Measurements from ENCODE around the gene SNX12.

Gene SNX12

GRCh38 chrX:71068044-71068918 lies at the start of gene SNX12:
TSS of gene SNX12 (minus strand) at chrX:71068334. CDS start at chrX:71068306, 28 bp downstream.
- Histone ChIP-seq H3K36me3 (ENCODE audit: insufficient read depth, low read length) (no peaks in the 10 kb centered on the region), H3K4me1 (ENCODE audit: insufficient read depth, low read length) (no peaks in the 10 kb centered on the region), H3K9ac (ENCODE audit: low read depth, low read length) (peak within 1 kb of the TSS; percentile 80), H3K9me3 (ENCODE audit: control insufficient read depth, insufficient read depth, low read length) (no peaks in the 10 kb centered on the region)

- no peaks in the 10 kb centered on the region; the same call in 1 of the 2 replicates for H3K36me3 ChIP-seq (ENCODE audit: insufficient read depth, low read length)
- H3K9me3 ChIP-seq (ENCODE audit: control insufficient read depth, insufficient read depth, low read length): no peaks in the 10 kb centered on the region
- H3K9ac ChIP-seq (ENCODE audit: low read depth, low read length): peak overlapping the region; percentile 79; the same call in 1 of the 2 replicates
- no peaks in the 10 kb centered on the region for H3K4me1 ChIP-seq (ENCODE audit: insufficient read depth, low read length)
These were observed 49.2 kb upstream of the SNX12 start for GRCh38 chrX:71117358-71117757.

- Histone ChIP-seq H3K4me1 (ENCODE audit: insufficient read depth, low read length) (no peaks in the 10 kb centered on the region; the same call in 1 of the 2 replicates), H3K36me3 (ENCODE audit: insufficient read depth, low read length) (no peaks in the 10 kb centered on the region), H3K9ac (ENCODE audit: low read depth, low read length) (no peak overlapping the region), H3K9me3 (ENCODE audit: control insufficient read depth, insufficient read depth, low read length) (no peaks in the 10 kb centered on the region)
These were observed 43.8 kb upstream of the SNX12 start for GRCh38 chrX:71111921-71112431.

GRCh38 chrX:71111141-71111843 lies 43.2 kb upstream of the SNX12 start, which contains the start of gene IL2RG:
TSS of gene IL2RG (minus strand) at chrX:71111577. CDS start at chrX:71111539, 38 bp downstream.
- no peaks in the 10 kb centered on the region for H3K9me3 ChIP-seq (ENCODE audit: control insufficient read depth, insufficient read depth, low read length)

GRCh38 chrX:71109051-71109450 lies 40.9 kb upstream of the SNX12 start:
- H3K9ac ChIP-seq (ENCODE audit: low read depth, low read length): no peak overlapping the region
- peaks cover 6% of the 10 kb centered on the region for H3K4me1 ChIP-seq (ENCODE audit: insufficient read depth, low read length)
- no peaks in the 10 kb centered on the region for H3K9me3 ChIP-seq (ENCODE audit: control insufficient read depth, insufficient read depth, low read length)
- no peaks in the 10 kb centered on the region for H3K36me3 ChIP-seq (ENCODE audit: insufficient read depth, low read length)

More at GRCh38 chrX:71111141-71111843, 43.2 kb upstream of the SNX12 start, which contains the start of gene IL2RG:
- Histone ChIP-seq H3K9ac (ENCODE audit: low read depth, low read length) (no peak within 1 kb of the TSS), H3K36me3 (ENCODE audit: insufficient read depth, low read length) (no peaks in the 10 kb centered on the region), H3K4me1 (ENCODE audit: insufficient read depth, low read length) (no peaks in the 10 kb centered on the region; the same call in 1 of the 2 replicates)

GRCh38 chrX:71107762-71108360 lies 39.7 kb upstream of the SNX12 start:
- H3K4me1 ChIP-seq (ENCODE audit: insufficient read depth, low read length): peaks cover 8% of the 10 kb centered on the region
- no peaks in the 10 kb centered on the region for H3K36me3 ChIP-seq (ENCODE audit: insufficient read depth, low read length)
- no peak overlapping the region for H3K9ac ChIP-seq (ENCODE audit: low read depth, low read length)
- H3K9me3 ChIP-seq (ENCODE audit: control insufficient read depth, insufficient read depth, low read length): no peaks in the 10 kb centered on the region

GRCh38 chrX:71107245-71107644 lies 39.1 kb upstream of the SNX12 start:
- Histone ChIP-seq H3K4me1 (ENCODE audit: insufficient read depth, low read length) (peaks cover 13% of the 10 kb centered on the region), H3K9me3 (ENCODE audit: control insufficient read depth, insufficient read depth, low read length) (no peaks in the 10 kb centered on the region), H3K36me3 (ENCODE audit: insufficient read depth, low read length) (no peaks in the 10 kb centered on the region), H3K9ac (ENCODE audit: low read depth, low read length) (no peak overlapping the region)

- Histone ChIP-seq H3K36me3 (ENCODE audit: insufficient read depth, low read length) (no peaks in the 10 kb centered on the region), H3K9me3 (ENCODE audit: control insufficient read depth, insufficient read depth, low read length) (no peaks in the 10 kb centered on the region), H3K9ac (ENCODE audit: low read depth, low read length) (no peak within 1 kb of the TSS), H3K4me1 (ENCODE audit: insufficient read depth, low read length) (peaks cover 21% of the 10 kb centered on the region)
These were observed 38.3 kb upstream of the SNX12 start, which contains the start of gene CXorf65 for GRCh38 chrX:71106427-71106826. TSS of gene CXorf65 (minus strand) at chrX:71106740. CDS start at chrX:71106556, 184 bp downstream.

- Histone ChIP-seq H3K9ac (ENCODE audit: low read depth, low read length) (no peak overlapping the region), H3K4me1 (ENCODE audit: insufficient read depth, low read length) (peaks cover 27% of the 10 kb centered on the region), H3K9me3 (ENCODE audit: control insufficient read depth, insufficient read depth, low read length) (no peaks in the 10 kb centered on the region), H3K36me3 (ENCODE audit: insufficient read depth, low read length) (no peaks in the 10 kb centered on the region)
These were observed 37.5 kb upstream of the SNX12 start for GRCh38 chrX:71105628-71106027.

GRCh38 chrX:71103110-71103983 lies 35.2 kb upstream of the SNX12 start:
- Histone ChIP-seq H3K4me1 (ENCODE audit: insufficient read depth, low read length) (peaks cover 38% of the 10 kb centered on the region), H3K9ac (ENCODE audit: low read depth, low read length) (peak overlapping the region; percentile 58), H3K36me3 (ENCODE audit: insufficient read depth, low read length) (no peaks in the 10 kb centered on the region), H3K9me3 (ENCODE audit: control insufficient read depth, insufficient read depth, low read length) (no peaks in the 10 kb centered on the region)

- Histone ChIP-seq H3K9me3 (ENCODE audit: control insufficient read depth, insufficient read depth, low read length) (no peaks in the 10 kb centered on the region), H3K9ac (ENCODE audit: low read depth, low read length) (no peak overlapping the region), H3K36me3 (ENCODE audit: insufficient read depth, low read length) (no peaks in the 10 kb centered on the region), H3K4me1 (ENCODE audit: insufficient read depth, low read length) (peaks cover 42% of the 10 kb centered on the region)
These were observed 34.2 kb upstream of the SNX12 start for GRCh38 chrX:71102292-71102691.

GRCh38 chrX:71100581-71101505 lies 32.7 kb upstream of the SNX12 start:
- peaks cover 43% of the 10 kb centered on the region for H3K4me1 ChIP-seq (ENCODE audit: insufficient read depth, low read length)
- H3K9me3 ChIP-seq (ENCODE audit: control insufficient read depth, insufficient read depth, low read length): no peaks in the 10 kb centered on the region
- peak overlapping the region; percentile 11; the same call in 1 of the 2 replicates for H3K9ac ChIP-seq (ENCODE audit: low read depth, low read length)
- no peaks in the 10 kb centered on the region for H3K36me3 ChIP-seq (ENCODE audit: insufficient read depth, low read length)
